Mesenchymal stem cell (in vitro differentiated cells and primary cell): Measurements from ENCODE around the gene AKR1C3.
A peak's percentile ranks its signal among the peaks of the same experiment; 100 is the strongest.
"Not testable (repeated sequence)": the region's sequence is repeated elsewhere in the genome, so short reads cannot be mapped to it uniquely, and the experiment has no call there.

Source experiments
- DNase-seq: peaks from one replicate; pipeline ENCODE4 v3.0.0-alpha.2; 2013
- H2AFZ ChIP-seq: one replicate; pipeline ENCODE4 v1.6.1; 2013; ENCODE audit warnings: low read depth, mild to moderate bottlenecking, control low read depth, inconsistent platforms, low read length, moderate library complexity
- H2AK5ac ChIP-seq: 2 replicates; pipeline ENCODE4 v1.6.1; 2013; ENCODE audit warnings: low read length, moderate library complexity, mild to moderate bottlenecking, inconsistent platforms; ENCODE audit not compliant: severe bottlenecking
- H2BK120ac ChIP-seq: one replicate; pipeline ENCODE4 v1.6.1; 2013; ENCODE audit warnings: low read depth, mild to moderate bottlenecking, inconsistent platforms, low read length, moderate library complexity
- H2BK12ac ChIP-seq, 2 experiments: one replicate each; pipeline ENCODE4 v1.6.1; 2013; ENCODE audit warnings: inconsistent platforms in 2 of 2, low read length in 2 of 2, mild to moderate bottlenecking in 2 of 2, moderate library complexity in 2 of 2, control low read depth in 1 of 2
- H2BK15ac ChIP-seq: one replicate; pipeline ENCODE4 v1.6.1; 2013; ENCODE audit warnings: mild to moderate bottlenecking, low read depth, inconsistent platforms; ENCODE audit not compliant: poor library complexity, severe bottlenecking
- H2BK5ac ChIP-seq: 2 replicates; pipeline ENCODE4 v1.6.1; 2013; ENCODE audit warnings: low read depth, mild to moderate bottlenecking, low read length, control low read depth, inconsistent platforms; ENCODE audit not compliant: poor library complexity, severe bottlenecking
- H3K14ac ChIP-seq, 2 experiments: one replicate each; pipeline ENCODE4 v1.6.1; 2013; ENCODE audit warnings: inconsistent platforms in 2 of 2, low read length in 2 of 2, control low read depth in 1 of 2, mild to moderate bottlenecking in 1 of 2, moderate library complexity in 1 of 2
- H3K18ac ChIP-seq, 2 experiments: one replicate each; pipeline ENCODE4 v1.6.1; 2013; ENCODE audit warnings: inconsistent platforms in 2 of 2, low read length in 2 of 2, control low read depth in 1 of 2, low read depth in 1 of 2, mild to moderate bottlenecking in 1 of 2
- H3K23ac ChIP-seq, 2 experiments: one replicate each; pipeline ENCODE4 v1.6.1; 2013; ENCODE audit warnings: inconsistent platforms in 2 of 2, low read length in 2 of 2, mild to moderate bottlenecking in 2 of 2, moderate library complexity in 2 of 2, control low read depth in 1 of 2
- H3K27ac ChIP-seq: 2 replicates; pipeline ENCODE4 v1.5.1; 2013; ENCODE audit warnings: mild to moderate bottlenecking, moderate library complexity, low read length, control low read depth, inconsistent platforms; ENCODE audit not compliant: poor library complexity, severe bottlenecking
- H3K27me3 ChIP-seq, 2 experiments: 2 replicates each; pipeline versions ENCODE4 v1.6.1 to v1.7.0; 2013; ENCODE audit warnings: low read length in 2 of 2, mild to moderate bottlenecking in 2 of 2, moderate library complexity in 2 of 2, control low read depth in 1 of 2, inconsistent platforms in 1 of 2; ENCODE audit not compliant: control insufficient read depth in 1 of 2, insufficient read depth in 1 of 2
- H3K36me3 ChIP-seq, 2 experiments: 2 replicates each; pipeline versions ENCODE4 v1.6.1 to v1.7.0; 2013; ENCODE audit warnings: low read length in 2 of 2, control low read depth in 1 of 2, inconsistent platforms in 1 of 2, low read depth in 1 of 2, mild to moderate bottlenecking in 1 of 2; ENCODE audit not compliant: insufficient read depth in 2 of 2, control insufficient read depth in 1 of 2
- H3K4ac ChIP-seq, 2 experiments: one replicate each; pipeline ENCODE4 v1.6.1; 2013; ENCODE audit warnings: inconsistent platforms in 2 of 2, low read length in 2 of 2, mild to moderate bottlenecking in 2 of 2, moderate library complexity in 2 of 2, control low read depth in 1 of 2, low read depth in 1 of 2
- H3K4me1 ChIP-seq: 2 replicates; pipeline ENCODE4 v1.6.1; 2013; ENCODE audit warnings: low read depth, low read length, control low read depth; ENCODE audit not compliant: control insufficient read depth, insufficient read depth
- H3K4me2 ChIP-seq: 2 replicates; pipeline ENCODE4 v1.6.1; 2013; ENCODE audit warnings: low read length, mild to moderate bottlenecking, inconsistent platforms; ENCODE audit not compliant: poor library complexity, severe bottlenecking
- H3K4me3 ChIP-seq, 2 experiments: 2 replicates each; pipeline versions ENCODE4 v1.5.1 to v1.7.0; 2013; ENCODE audit warnings: low read length in 2 of 2, mild to moderate bottlenecking in 2 of 2, control low read depth in 1 of 2, low read depth in 1 of 2; ENCODE audit not compliant: insufficient read depth in 1 of 2
- H3K79me1 ChIP-seq: replicated peaks from 2 replicates; pipeline ENCODE4 v1.6.1; 2013; ENCODE audit warnings: mild to moderate bottlenecking, control low read depth, low read length, inconsistent platforms; ENCODE audit not compliant: poor library complexity, severe bottlenecking
- H3K9ac ChIP-seq: 2 replicates; pipeline ENCODE4 v1.7.0; 2013; ENCODE audit warnings: mild to moderate bottlenecking, low read length, moderate library complexity
- H3K9me3 ChIP-seq: 2 replicates; pipeline ENCODE4 v1.7.0; 2013; ENCODE audit warnings: mild to moderate bottlenecking, low read length; ENCODE audit not compliant: control insufficient read depth
- H4K8ac ChIP-seq: one replicate; pipeline ENCODE4 v1.6.1; 2013; ENCODE audit warnings: inconsistent platforms, mild to moderate bottlenecking, low read length, moderate library complexity
- H4K91ac ChIP-seq: one replicate; pipeline ENCODE4 v1.6.1; 2013; ENCODE audit warnings: mild to moderate bottlenecking, low read length, inconsistent platforms
- WGBS: methylation state at CpG from one replicate; pipeline ENCODE4 v1.1.7; 2013; ENCODE audit warnings: mixed read lengths; 5-methylcytosine and 5-hydroxymethylcytosine counted together

Gene AKR1C3

DNA sequence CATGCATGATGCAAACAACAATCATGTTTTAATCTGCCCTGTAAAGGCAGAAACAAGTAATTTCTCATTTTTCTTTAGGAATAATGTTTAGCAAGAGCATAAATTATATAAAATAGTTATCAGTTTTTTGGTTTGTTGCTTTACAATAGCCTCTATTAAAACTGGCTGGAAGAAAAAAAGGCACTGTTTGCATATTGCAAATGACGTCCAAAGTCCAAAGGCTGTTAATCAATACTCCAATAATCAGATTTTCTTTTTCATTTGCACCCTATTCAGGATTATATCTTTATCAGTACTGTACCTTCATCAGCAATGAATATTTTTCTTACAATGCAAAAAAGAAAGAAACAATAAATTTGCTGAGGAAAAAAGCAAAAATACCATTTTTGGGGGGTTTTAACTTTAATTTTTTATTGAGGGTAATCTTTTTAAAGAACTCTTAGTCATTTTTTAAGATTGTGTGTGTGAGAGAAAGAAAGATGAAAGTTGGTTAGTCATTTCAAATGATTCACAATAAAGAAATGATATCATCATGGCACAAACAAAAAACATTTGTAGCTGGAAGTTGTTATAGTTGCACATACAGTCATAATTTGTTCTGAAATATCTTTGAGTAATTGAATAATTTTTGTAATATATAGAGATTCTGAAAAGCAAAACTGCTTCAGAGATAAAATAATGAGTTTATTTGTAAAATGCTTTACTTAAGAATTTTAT is 46.1 kb upstream of the AKR1C3 start:
- H3K14ac ChIP-seq = no peak overlapping the region
- no peak overlapping the region for H3K4ac ChIP-seq
- H3K23ac ChIP-seq = no peak overlapping the region
- H3K27ac ChIP-seq = no peak overlapping the region
- 100% methylated on average over 1 of the region's 1 CpG for WGBS
- H3K4me3 ChIP-seq = no peak overlapping the region
- no peak overlapping the region for H3K18ac ChIP-seq
- no peaks in the 10 kb centered on the region for H3K9me3 ChIP-seq
- no peak overlapping the region for H2BK15ac ChIP-seq
- no peaks in the 10 kb centered on the region for H3K27me3 ChIP-seq
- H3K79me1 ChIP-seq = no peaks in the 10 kb centered on the region
- H2BK120ac ChIP-seq = no peak overlapping the region
- no peak overlapping the region for H2AFZ ChIP-seq
- H4K91ac ChIP-seq = no peak overlapping the region
- H2BK5ac ChIP-seq = no peak overlapping the region
- peak overlapping the region; percentile 53 for H3K9ac ChIP-seq
- no peak overlapping the region for H4K8ac ChIP-seq
- no peak overlapping the region for H2AK5ac ChIP-seq
- H3K36me3 ChIP-seq = no peaks in the 10 kb centered on the region
- DNase-seq = no peak
- H2BK12ac ChIP-seq = no peak overlapping the region
- peaks cover 5% of the 10 kb centered on the region for H3K4me1 ChIP-seq
- no peak overlapping the region for H3K4me2 ChIP-seq

DNA sequence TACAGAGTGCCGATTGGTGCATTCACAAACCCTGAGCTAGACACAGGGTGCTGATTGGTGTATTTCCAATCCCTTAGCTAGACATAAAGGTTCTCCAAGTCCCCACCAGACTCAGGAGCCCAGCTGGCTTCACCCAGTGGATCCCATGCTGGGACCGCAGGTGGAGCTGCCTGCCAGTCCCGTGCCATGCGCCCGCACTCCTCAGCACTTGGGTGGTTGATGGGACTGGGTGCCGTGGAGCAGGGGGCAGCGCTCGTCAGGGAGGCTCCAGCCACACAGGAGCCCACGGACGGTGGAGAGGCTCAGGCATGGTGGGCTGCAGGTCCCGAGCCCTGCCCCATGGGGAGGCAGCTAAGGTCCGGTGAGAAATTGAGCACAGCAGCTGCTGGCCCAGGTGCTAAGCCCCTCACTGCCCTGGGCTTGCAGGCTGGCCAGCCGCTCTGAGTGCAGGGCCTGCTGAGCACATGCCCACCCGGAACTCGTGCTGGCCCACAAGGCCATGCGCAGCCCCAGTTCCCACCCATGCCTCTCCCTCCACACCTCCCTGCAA is 41.2 kb upstream of the AKR1C3 start:
- not testable (repeated sequence) for H2BK15ac ChIP-seq, H3K4me3 ChIP-seq, H4K91ac ChIP-seq, H3K36me3 ChIP-seq, H3K23ac ChIP-seq, H2AFZ ChIP-seq, H2BK120ac ChIP-seq, H3K4me1 ChIP-seq, H2BK12ac ChIP-seq, H2BK5ac ChIP-seq, DNase-seq, H3K18ac ChIP-seq, H3K79me1 ChIP-seq, H3K4ac ChIP-seq, H2AK5ac ChIP-seq, H3K9me3 ChIP-seq, H3K4me2 ChIP-seq, H3K9ac ChIP-seq, H3K27ac ChIP-seq, H4K8ac ChIP-seq, H3K27me3 ChIP-seq, H3K14ac ChIP-seq
- WGBS = 95% methylated on average over 15 of the region's 16 CpGs

DNA sequence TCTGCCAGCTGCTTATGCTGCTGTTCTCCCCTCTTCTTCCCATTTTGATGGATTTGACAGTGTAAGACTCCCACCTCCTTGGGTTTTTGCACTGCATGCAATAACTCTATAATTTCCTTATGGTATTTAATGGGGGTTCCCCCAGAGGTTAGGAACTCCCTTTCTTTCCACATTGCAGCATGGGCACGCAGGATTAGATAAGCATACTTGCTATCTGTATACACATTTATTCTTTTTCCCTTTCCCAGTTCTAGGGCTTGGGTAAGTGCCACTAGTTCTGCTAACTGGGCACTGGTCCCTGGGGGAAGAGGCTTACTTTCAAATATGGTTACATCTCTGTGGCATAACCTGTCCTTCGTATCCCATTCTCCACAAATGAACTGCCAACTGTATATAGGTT is 39.4 kb upstream of the AKR1C3 start:
- H3K4me1 ChIP-seq, H3K18ac ChIP-seq, DNase-seq, H2BK12ac ChIP-seq, H3K4me3 ChIP-seq, H2BK5ac ChIP-seq, H2BK120ac ChIP-seq, H3K27me3 ChIP-seq, H2BK15ac ChIP-seq, H3K9ac ChIP-seq, H3K4ac ChIP-seq, H2AFZ ChIP-seq, H3K36me3 ChIP-seq, H3K4me2 ChIP-seq, H2AK5ac ChIP-seq, H3K79me1 ChIP-seq, H3K23ac ChIP-seq, H4K8ac ChIP-seq, H3K9me3 ChIP-seq, H4K91ac ChIP-seq, H3K14ac ChIP-seq, H3K27ac ChIP-seq: not testable (repeated sequence)
- no CpG with 5 or more reads among the region's 2 CpGs for WGBS

GRCh38 chr10:5059267-5059666 is 34.9 kb upstream of the AKR1C3 start:
- H3K4ac ChIP-seq, H3K27me3 ChIP-seq, H3K27ac ChIP-seq, H3K4me2 ChIP-seq, H3K9ac ChIP-seq, H2AFZ ChIP-seq, H3K14ac ChIP-seq, H2BK120ac ChIP-seq, H4K8ac ChIP-seq, H2BK12ac ChIP-seq, H3K79me1 ChIP-seq, H3K36me3 ChIP-seq, H3K4me1 ChIP-seq, H2BK5ac ChIP-seq, H4K91ac ChIP-seq, H3K18ac ChIP-seq, H3K9me3 ChIP-seq, H2AK5ac ChIP-seq, DNase-seq, H3K23ac ChIP-seq, H3K4me3 ChIP-seq, H2BK15ac ChIP-seq: not testable (repeated sequence)
- WGBS = 94% methylated on average over 8 of the region's 8 CpGs
